Activated naive CD8-positive, alpha-beta T cell (primary cell): Measurements from ENCODE around the gene RASGRP1.
A peak's percentile ranks its signal among the peaks of the same experiment; 100 is the strongest.

Experiments used
- H3K27ac Mint-ChIP-seq: one replicate; pipeline ENCODE4 v1.8.0; 2021; ENCODE audit warnings: mixed read lengths
- H3K27me3 Mint-ChIP-seq: one replicate; pipeline ENCODE4 v1.8.0; 2021; ENCODE audit warnings: mixed read lengths
- H3K36me3 Mint-ChIP-seq: one replicate; pipeline ENCODE4 v1.8.0; 2021; ENCODE audit warnings: mixed read lengths
- H3K4me1 Mint-ChIP-seq: one replicate; pipeline ENCODE4 v1.8.0; 2021; ENCODE audit warnings: low read depth, mixed read lengths
- H3K4me3 Mint-ChIP-seq: one replicate; pipeline ENCODE4 v1.8.0; 2021; ENCODE audit warnings: mild to moderate bottlenecking, mixed read lengths
- H3K9me3 Mint-ChIP-seq: one replicate; pipeline ENCODE4 v1.8.0; 2021; ENCODE audit warnings: low read depth, mixed read lengths

Gene RASGRP1

DNA sequence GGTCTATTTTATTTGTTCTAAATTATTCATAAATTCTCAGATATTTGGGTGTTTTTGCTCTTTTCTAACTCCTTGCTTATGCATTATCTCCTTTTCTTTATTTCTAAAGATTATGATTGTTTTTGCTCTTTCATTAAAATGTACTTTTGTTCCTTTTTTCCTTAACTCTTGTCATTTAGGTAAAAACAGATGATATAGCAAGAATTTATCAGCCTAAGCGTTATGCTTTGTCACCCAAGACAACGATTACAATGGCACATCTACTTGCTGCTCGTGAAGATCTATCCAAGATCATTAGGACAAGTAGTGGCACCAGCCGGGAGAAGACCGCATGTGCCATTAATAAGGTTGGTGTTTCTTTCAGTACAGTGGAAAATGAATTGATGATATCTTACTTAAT, 83.5 kb downstream of the RASGRP1 start:
- peak overlapping the region; percentile 72 for H3K27ac Mint-ChIP-seq
- H3K27me3 Mint-ChIP-seq, result no peaks in the 10 kb centered on the region
- H3K4me3 Mint-ChIP-seq, result no peak overlapping the region
- H3K36me3 Mint-ChIP-seq, result peaks cover 7% of the 10 kb centered on the region
- no peaks in the 10 kb centered on the region for H3K9me3 Mint-ChIP-seq
- H3K4me1 Mint-ChIP-seq, result peaks cover 47% of the 10 kb centered on the region

DNA sequence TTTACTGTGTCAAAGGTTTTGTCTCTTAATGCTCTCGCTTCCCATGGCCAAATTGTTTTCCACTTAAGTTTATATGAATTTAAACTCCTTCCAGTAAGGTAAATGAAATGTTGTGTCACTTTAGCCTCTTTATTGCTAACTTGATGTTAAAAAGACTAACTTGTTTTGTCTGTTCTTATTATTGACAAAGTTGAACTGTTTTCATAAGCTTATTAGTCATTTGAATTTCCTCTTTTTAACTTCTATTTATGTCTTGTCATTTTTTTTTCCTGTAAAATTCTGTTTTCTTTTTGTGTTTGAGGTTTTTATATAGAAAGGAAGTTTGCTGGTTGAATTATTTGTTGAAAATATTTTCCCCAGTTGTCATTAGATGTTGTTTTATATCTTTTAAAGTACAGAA, 84.9 kb downstream of the RASGRP1 start:
- peaks cover 37% of the 10 kb centered on the region for H3K4me1 Mint-ChIP-seq
- H3K27ac Mint-ChIP-seq, result peak overlapping the region; percentile 79
- H3K9me3 Mint-ChIP-seq, result no peaks in the 10 kb centered on the region
- H3K27me3 Mint-ChIP-seq, result no peaks in the 10 kb centered on the region
- H3K36me3 Mint-ChIP-seq, result peaks cover 7% of the 10 kb centered on the region
- H3K4me3 Mint-ChIP-seq, result no peak overlapping the region

DNA sequence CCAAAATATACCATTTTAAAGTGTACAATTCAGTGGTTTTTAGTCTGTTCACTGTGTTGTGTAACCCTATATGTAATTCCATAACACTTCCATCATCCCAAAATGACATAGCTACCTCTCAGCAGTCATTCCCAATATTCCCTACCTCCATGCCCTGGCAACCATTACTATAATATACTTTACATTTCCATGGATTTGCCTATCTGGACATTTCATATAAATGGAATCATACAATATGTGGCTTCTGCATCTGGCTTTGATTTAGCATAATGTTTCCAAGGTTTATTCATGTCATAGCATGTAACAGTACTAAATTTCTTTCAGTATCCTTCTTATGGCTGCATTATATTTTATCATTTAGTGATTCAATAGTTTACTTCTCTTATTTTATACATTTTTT, 85.3 kb downstream of the RASGRP1 start:
- peaks cover 39% of the 10 kb centered on the region for H3K4me1 Mint-ChIP-seq
- peak overlapping the region; percentile 13 for H3K27ac Mint-ChIP-seq
- no peaks in the 10 kb centered on the region for H3K27me3 Mint-ChIP-seq
- no peak overlapping the region for H3K4me3 Mint-ChIP-seq
- H3K9me3 Mint-ChIP-seq, result no peaks in the 10 kb centered on the region
- peaks cover 8% of the 10 kb centered on the region for H3K36me3 Mint-ChIP-seq

DNA sequence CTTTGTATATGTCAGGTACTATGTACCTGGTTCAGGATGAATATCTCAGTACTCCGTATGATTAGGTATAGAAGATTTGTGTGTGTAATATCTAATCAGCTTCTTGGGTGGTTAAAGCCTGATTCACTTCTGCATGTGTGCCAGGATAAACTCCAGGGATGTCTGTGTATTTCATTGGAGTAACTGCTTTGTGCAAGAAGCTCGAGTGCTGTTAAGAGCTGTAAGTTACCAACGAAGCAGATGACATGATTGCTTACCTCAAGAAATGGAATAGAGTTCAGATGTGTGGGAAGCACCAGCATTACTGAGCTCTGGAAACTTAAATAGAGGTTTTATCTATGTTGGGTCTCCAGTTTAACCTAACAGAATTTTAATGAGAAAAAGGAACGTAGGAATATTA, 87.0 kb downstream of the RASGRP1 start:
- no peak overlapping the region for H3K27ac Mint-ChIP-seq
- H3K4me3 Mint-ChIP-seq, result no peak overlapping the region
- H3K9me3 Mint-ChIP-seq, result no peaks in the 10 kb centered on the region
- peaks cover 9% of the 10 kb centered on the region for H3K36me3 Mint-ChIP-seq
- H3K27me3 Mint-ChIP-seq, result no peaks in the 10 kb centered on the region
- H3K4me1 Mint-ChIP-seq, result peaks cover 31% of the 10 kb centered on the region

DNA sequence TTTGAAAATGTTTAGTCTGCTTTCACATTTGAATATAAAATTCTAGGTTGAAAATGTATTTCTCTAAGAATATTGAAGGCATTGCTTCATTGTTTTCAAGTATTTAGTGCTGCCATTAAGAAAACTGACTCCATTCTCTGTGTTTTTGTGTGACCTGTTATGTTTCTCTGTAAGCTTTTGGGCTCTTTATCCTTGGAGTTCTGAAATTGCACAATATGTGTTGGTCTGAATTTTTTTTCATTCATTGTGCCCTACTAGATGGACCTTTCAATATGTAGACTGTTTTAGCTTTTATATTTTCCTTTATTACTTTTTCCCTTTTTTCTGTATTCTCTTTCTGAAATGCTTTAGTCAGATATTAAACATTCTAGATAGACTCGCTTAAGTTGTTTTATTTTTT, 88.5 kb downstream of the RASGRP1 start:
- peaks cover 5% of the 10 kb centered on the region for H3K36me3 Mint-ChIP-seq

DNA sequence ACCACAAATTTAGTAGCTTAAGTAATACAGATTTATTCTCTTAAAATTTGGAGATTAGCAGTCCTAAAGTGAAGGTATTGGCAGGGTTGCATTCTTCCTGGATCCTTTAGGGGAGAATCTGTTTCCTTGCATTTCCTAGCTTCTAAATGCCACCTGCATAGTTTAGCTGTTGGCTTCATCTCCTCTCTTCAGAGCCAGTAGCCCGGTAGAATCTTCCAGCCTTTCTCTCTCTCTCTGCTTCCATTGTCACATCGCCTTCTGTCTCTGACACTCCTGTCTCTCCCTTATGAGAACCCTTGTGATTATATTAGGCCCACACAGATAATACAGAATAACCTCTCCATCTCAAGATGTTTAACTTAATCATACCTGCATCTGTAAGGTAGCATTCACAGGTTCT, 89.3 kb downstream of the RASGRP1 start:
- H3K27me3 Mint-ChIP-seq, result no peaks in the 10 kb centered on the region
- H3K9me3 Mint-ChIP-seq, result no peaks in the 10 kb centered on the region
- no peak overlapping the region for H3K4me3 Mint-ChIP-seq
- peaks cover 14% of the 10 kb centered on the region for H3K4me1 Mint-ChIP-seq
- peaks cover 5% of the 10 kb centered on the region for H3K36me3 Mint-ChIP-seq
- no peak overlapping the region for H3K27ac Mint-ChIP-seq

More for the DNA sequence above, 88.5 kb downstream of the RASGRP1 start:
- H3K4me1 Mint-ChIP-seq, result peaks cover 16% of the 10 kb centered on the region
- H3K27me3 Mint-ChIP-seq, result no peaks in the 10 kb centered on the region
- H3K27ac Mint-ChIP-seq, result no peak overlapping the region
- H3K9me3 Mint-ChIP-seq, result no peaks in the 10 kb centered on the region
- no peak overlapping the region for H3K4me3 Mint-ChIP-seq

DNA sequence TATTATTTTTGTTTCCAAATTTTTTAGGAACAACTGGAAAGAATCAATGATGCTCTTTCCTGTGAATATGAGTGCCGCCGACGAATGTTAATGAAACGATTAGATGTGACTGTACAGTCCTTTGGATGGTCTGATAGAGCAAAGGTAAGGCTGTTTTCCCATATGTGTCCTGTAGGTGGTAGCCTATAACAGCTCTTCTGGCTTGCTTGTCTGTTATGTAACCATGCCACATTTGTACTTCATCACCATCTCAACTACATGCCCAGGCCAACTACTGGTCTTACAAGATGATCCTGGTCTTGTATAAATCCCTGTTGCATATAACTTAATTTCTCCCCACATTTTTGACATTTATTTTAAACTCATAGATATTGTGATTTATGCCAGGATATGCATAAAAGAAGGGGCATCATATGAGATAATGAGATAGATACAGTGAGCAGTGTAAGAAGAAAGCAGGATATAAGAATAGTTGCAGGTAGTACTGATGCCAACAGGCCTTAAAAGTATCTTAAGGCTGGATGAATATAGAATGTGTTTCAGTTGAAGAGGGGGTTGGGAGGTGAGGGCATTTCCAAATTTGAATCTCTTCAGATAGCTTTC, 90.4 kb downstream of the RASGRP1 start:
- Mint-ChIP-seq H3K36me3 (peaks cover 5% of the 10 kb centered on the region), H3K9me3 (no peaks in the 10 kb centered on the region), H3K27ac (peak overlapping the region; percentile 5), H3K4me3 (no peak overlapping the region), H3K27me3 (no peaks in the 10 kb centered on the region), H3K4me1 (peaks cover 5% of the 10 kb centered on the region)

DNA sequence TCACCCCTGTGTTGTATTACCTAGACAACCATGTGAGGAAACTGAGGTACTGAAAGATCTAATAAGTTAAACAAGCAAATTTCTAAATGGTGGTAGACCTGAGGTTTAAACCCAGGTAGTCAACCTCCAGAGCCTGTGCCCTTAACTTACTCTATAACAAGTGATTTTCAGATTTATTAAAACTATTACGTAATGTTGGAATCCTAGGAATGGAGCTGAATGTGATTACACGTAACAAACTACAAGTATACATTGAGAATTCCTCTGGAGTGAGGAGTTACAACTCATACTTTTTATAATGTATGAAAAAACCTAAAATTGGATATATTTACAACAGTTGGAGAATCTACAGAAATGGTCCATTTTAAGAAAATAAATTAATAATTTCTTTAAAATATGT, 92.6 kb downstream of the RASGRP1 start:
- peaks cover 8% of the 10 kb centered on the region for H3K36me3 Mint-ChIP-seq

DNA sequence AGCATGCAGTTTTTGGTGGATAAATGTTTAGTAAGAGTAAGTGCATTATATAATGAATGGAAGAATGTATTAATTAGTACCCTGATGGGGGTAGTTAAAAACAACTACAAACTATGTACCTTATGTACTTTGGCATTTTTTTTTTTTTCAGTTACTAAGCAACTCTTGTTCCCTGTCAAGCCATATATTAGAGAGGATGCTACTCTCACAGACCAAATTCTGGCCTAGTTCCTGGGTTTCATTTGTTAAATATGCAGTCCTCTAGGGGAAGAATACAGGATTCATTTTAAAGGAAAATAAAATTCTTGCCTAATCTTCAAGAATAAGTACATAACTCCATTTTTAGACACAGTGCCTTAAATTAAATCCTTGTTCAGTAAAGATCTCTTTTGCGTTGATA, 93.8 kb downstream of the RASGRP1 start:
- H3K9me3 Mint-ChIP-seq, result no peaks in the 10 kb centered on the region
- H3K27ac Mint-ChIP-seq, result no peak overlapping the region
- no peak overlapping the region for H3K4me3 Mint-ChIP-seq
- H3K36me3 Mint-ChIP-seq, result peaks cover 8% of the 10 kb centered on the region
- H3K4me1 Mint-ChIP-seq, result peaks cover 4% of the 10 kb centered on the region
- H3K27me3 Mint-ChIP-seq, result no peaks in the 10 kb centered on the region

More for the DNA sequence above, 92.6 kb downstream of the RASGRP1 start:
- H3K27me3 Mint-ChIP-seq, result no peaks in the 10 kb centered on the region
- peaks cover 4% of the 10 kb centered on the region for H3K4me1 Mint-ChIP-seq
- no peaks in the 10 kb centered on the region for H3K9me3 Mint-ChIP-seq
- no peak overlapping the region for H3K4me3 Mint-ChIP-seq
- H3K27ac Mint-ChIP-seq, result no peak overlapping the region

DNA sequence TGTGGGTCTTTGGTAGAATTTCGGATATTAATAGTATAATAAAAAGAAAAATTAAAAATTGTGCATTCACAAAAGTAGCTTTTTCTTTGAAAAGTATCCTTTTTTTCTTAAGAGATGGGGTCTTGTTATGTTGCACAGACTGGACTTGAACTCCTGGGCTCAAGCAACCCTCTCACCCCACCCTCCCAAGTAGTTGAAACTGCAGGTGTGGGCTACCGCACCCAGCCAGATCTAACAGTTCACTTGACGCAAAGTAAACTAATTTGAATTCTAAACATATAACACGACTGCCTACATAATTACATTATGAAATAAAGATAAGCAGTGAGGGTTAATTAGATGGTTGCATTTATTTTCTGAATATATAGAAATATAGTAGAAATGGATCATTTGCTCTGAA, 99.9 kb downstream of the RASGRP1 start:
- Mint-ChIP-seq H3K9me3 (no peaks in the 10 kb centered on the region), H3K4me1 (peaks cover 27% of the 10 kb centered on the region), H3K36me3 (peaks cover 2% of the 10 kb centered on the region), H3K4me3 (no peak overlapping the region), H3K27me3 (no peaks in the 10 kb centered on the region), H3K27ac (no peak overlapping the region)

DNA sequence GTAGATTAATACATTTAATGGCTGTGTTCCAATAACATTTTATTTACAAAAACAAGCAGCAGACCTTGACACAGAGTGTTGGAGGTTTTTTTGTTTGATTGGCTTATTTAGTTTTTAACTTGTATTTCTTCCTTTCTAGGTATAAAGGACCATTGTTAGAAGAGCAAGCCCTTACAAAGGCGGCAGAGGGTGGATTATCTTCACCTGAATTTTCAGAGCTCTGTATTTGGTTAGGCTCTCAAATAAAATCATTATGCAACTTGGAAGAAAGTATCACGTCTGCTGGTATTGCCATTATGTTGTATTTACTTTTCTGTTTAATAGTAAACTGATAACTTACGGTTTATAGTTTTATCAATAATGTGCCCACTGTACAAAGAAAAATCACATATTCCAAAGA, 100.7 kb downstream of the RASGRP1 start:
- no peak overlapping the region for H3K27ac Mint-ChIP-seq
- H3K36me3 Mint-ChIP-seq, result peaks cover 2% of the 10 kb centered on the region

DNA sequence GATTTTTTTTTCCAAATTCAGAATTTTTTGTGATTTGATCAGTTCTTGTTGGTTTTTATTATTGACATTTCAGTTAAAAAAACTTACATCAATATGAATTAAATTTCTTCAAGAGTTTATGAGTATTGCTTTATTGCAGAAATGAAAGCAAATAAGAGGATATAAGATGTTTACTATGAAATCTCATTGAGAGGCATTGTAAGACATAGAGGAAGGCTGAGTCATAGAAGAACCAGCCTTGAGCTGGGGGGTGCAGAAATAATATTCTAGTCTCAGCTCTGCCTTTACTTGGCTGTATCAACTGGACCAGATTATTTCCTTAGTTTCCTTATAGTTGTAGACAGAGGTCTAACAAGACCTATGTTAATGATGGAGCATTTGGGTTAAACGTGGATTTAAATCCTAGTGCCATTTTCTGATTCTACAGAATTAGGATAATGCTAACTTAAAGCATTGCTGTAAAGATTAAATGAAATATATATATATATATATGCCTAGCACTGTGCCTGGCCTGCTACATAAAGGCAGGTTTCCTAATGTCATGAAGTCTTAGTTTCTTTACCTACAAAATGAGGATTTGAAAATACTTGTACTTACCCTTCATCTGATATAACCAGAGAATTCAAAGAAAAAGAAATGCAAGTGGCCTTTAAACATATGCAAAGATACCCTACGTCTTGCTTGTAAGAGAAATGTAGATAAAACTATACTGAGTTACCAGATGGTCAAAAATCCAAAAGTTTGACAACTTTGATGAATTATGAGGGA, 103.4 kb downstream of the RASGRP1 start:
- H3K4me1 Mint-ChIP-seq, result peaks cover 51% of the 10 kb centered on the region
- no peaks in the 10 kb centered on the region for H3K27me3 Mint-ChIP-seq
- no peak overlapping the region for H3K4me3 Mint-ChIP-seq
- no peak overlapping the region for H3K27ac Mint-ChIP-seq
- no peaks in the 10 kb centered on the region for H3K36me3 Mint-ChIP-seq
- H3K9me3 Mint-ChIP-seq, result no peaks in the 10 kb centered on the region

More for the DNA sequence above, 100.7 kb downstream of the RASGRP1 start:
- H3K4me1 Mint-ChIP-seq, result peaks cover 33% of the 10 kb centered on the region
- no peak overlapping the region for H3K4me3 Mint-ChIP-seq
- H3K9me3 Mint-ChIP-seq, result no peaks in the 10 kb centered on the region
- H3K27me3 Mint-ChIP-seq, result no peaks in the 10 kb centered on the region

DNA sequence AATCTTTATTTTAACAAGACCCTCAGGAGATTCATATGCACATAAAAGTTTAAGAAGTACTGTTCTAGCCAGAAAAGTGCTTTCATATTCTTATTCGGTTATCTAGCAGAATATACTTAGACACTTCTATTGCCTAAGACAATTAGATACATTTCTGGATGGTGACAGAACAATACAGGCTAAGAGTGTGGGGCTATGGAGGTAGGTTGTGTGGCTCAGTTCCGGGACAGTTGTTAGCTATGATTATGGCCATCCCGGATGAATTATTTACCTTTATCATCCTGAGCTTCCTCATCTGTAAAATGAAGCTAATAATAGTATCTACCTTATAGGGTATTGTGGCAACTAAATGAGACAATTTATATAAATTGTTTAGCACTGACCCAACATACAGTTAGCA, 104.1 kb downstream of the RASGRP1 start:
- Mint-ChIP-seq H3K4me1 (peaks cover 58% of the 10 kb centered on the region), H3K36me3 (no peaks in the 10 kb centered on the region), H3K27me3 (no peaks in the 10 kb centered on the region), H3K27ac (no peak overlapping the region), H3K4me3 (no peak overlapping the region), H3K9me3 (no peaks in the 10 kb centered on the region)

DNA sequence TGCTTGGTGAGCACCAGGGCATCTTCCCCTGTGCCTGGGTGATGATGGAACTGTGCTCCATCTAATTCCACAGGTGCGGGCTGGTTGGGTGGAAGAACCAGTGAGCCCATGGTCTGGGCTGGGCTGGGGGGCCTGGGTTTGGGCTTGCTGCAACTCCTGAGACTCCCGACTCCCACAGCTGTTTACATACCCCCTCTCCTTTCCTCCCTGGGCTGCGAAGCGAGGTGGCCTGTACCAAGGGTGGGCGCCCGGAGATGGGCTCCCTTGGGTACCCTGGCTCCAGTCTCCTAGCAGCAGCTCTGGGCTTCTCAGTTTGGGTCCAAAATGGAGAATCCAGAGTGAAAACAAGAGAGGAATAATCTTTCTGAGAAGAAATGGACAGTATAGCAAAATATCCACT, 105.1 kb downstream of the RASGRP1 start:
- Mint-ChIP-seq H3K4me3 (no peak overlapping the region), H3K36me3 (no peaks in the 10 kb centered on the region), H3K27ac (no peak overlapping the region), H3K4me1 (peaks cover 66% of the 10 kb centered on the region), H3K27me3 (no peaks in the 10 kb centered on the region), H3K9me3 (no peaks in the 10 kb centered on the region)

DNA sequence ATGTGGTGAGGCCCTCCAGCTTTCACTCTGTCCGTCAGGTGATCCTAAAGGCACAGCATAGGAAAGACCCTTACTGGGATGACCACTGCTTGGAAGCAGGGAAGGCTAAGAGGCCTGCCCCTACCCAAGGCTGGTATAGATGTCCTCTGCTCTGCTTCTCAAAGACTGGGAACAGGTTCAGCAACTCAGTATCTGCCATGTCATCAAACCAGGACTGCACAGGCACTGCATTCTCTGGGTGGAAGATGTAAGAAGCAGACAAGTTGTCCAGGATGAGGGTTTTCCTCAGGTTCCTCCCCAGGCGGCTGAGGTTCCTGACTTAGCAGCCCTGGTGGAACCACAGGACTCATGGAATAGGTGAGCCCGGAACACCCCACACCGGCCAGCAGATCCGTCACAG, 106.0 kb downstream of the RASGRP1 start:
- Mint-ChIP-seq H3K9me3 (no peaks in the 10 kb centered on the region), H3K4me1 (peaks cover 64% of the 10 kb centered on the region), H3K27me3 (no peaks in the 10 kb centered on the region), H3K36me3 (no peaks in the 10 kb centered on the region), H3K27ac (no peak overlapping the region), H3K4me3 (no peak overlapping the region)

DNA sequence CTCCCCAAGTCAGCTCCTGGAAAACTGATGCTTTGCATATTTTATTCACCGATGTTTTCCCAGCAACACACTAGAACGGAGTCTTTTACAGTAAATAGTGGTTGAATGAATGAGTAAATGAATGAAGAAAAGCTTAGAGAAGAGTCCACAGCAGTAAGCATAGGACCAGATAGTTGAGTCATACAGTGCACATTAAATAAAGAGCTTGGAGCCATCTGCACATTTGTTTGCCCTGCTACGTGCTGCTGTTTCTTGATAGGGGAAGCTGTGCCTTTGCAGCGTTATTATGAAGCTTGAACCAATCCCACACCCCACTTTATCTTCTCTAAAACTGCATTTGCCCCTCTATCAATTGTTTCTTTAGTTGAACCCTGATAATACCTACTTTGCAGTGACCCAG, 109.5 kb downstream of the RASGRP1 start:
- Mint-ChIP-seq H3K9me3 (no peaks in the 10 kb centered on the region), H3K4me1 (peaks cover 44% of the 10 kb centered on the region), H3K27me3 (no peaks in the 10 kb centered on the region), H3K36me3 (no peaks in the 10 kb centered on the region), H3K27ac (peak overlapping the region; percentile 95), H3K4me3 (peak overlapping the region; percentile 98)
